GM21381 (cell line): ENCODE measurements around the gene FAAP24.
"Not testable (repeated sequence)": the region's sequence is repeated elsewhere in the genome, so short reads cannot be mapped to it uniquely, and the experiment has no call there.

Experiments
- ATAC-seq: cut with Tn5 transposase; IDR thresholded peaks from one replicate; pipeline ENCODE4 v1.9.1; 2021; ENCODE audit warnings: mild to moderate bottlenecking, moderate library complexity; ENCODE audit not compliant: unreplicated experiment

Gene FAAP24

DNA sequence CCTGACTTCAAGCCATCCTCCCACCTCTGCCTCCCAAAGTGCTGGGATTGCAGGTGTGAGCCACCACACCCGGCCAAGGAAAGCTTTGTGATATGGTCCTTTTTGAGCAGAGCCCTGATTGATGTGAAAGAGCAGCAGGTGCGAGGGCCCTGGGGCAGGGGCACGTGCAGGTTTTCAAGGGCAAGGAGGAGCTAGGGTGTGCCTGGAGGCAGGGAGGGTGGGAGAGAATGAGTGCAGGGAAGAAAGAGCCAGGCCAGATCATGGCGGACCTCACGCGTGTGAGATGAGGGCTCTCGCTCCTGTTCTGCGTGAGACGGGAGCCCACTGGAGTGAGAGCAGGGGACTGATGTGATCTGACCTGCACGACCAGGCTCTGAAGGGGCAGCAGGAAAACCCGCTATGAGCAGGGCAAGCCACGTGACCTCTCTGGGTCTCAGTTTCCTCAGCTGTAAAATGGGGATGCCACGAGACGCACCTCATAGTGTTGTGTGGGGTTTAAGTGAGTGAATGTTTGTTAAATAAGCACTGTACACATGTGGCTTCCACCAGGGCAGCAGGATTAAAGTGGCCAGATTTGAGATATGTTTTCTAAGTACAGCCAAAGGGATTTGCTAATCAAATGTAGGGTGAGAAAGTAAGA is 25.8 kb downstream of the FAAP24 start:
- no peak for ATAC-seq

DNA sequence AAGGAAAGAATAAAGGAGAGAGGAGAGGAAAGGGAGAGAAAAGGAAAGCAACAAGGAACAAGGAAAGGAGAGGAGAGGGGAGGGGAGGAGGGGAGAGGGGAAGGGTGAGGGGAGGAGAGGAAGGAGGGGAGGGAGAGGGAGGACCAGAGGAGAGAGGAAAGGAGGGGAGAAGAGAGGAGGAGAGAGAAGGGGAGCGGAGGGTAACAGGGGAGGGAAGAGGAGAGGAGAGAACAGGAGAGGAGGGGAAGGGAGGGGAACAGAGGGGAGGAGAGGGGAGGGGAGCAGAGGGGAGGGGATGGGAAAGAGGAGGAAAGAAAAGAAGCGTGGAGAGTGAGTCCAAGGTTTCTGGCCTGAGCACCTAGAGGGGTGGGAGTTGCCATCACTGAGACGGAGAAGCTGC is 26.7 kb downstream of the FAAP24 start:
- no peak for ATAC-seq

GRCh38 chr19:33000510-33000909 is 28.5 kb downstream of the FAAP24 start:
- ATAC-seq: no peak

DNA sequence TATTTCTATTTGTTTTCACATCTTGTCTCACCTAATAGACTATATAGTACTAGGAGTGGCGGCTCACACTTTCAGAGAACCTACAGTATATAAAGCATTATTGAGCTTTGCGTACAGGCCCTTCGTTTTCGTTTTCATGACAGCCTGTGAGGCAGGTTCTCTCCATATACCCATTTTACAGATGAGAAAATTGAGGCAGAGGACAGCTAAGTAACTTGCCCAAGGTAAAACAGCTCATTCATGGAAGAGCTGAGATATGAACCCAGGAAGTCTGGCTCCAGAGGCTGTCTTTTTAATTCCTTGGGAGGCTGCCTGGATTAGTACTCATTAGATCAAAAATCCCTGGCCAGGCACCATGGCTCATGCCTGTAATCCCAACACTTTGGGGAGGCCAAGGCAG is 28.9 kb downstream of the FAAP24 start:
- no peak for ATAC-seq

- ATAC-seq: not testable (repeated sequence)
These were observed 30.3 kb downstream of the FAAP24 start for GRCh38 chr19:33002126-33002865.

DNA sequence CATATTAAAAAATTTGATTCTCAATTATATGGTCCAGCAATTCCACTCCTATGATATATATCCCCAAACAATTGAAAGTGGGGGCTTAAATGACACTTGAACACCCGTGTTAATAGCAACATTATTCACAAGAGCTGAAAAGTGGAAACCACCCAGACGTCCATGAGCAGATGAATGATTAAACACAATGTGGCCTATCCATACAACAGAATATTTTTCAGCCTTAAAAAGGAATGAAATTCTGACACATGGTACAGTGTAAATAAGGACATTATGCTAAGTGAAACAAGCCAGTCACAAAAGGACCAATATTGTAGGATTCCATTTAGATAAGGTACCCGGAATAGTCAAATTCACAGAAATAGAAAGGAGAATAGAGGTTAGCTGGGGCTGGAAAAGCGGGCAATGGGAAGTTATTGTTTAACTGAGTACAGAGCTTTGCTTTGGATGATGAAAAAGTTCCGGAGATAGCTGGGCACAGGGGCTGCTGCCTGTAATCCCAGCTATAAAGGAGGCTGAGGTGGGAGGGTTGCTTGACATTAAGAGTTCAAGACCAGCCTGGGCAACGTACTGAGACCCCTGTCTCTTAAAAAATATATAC is 31.5 kb downstream of the FAAP24 start:
- not testable (repeated sequence) for ATAC-seq

DNA sequence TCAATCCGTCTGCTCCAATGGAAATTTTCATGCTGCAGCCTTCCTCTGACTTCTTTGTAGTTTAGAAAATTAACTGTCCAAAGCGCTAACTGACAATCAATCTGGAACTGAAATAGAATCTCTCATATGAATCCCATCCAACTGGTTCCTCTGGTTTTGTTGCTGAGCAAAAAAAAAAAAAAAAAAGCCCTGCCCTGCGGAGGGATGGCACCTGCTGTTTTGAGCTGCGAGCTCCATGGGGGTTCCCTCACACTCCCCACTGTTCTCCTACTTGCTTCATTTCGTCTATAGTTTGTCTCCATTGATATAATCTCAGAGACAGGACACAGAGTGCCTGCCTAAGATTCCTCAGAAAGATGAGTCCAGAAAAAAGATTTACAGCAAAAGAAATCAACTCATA is 33.4 kb downstream of the FAAP24 start:
- no peak for ATAC-seq

GRCh38 chr19:33008738-33009137 is 36.7 kb downstream of the FAAP24 start:
- no peak for ATAC-seq

DNA sequence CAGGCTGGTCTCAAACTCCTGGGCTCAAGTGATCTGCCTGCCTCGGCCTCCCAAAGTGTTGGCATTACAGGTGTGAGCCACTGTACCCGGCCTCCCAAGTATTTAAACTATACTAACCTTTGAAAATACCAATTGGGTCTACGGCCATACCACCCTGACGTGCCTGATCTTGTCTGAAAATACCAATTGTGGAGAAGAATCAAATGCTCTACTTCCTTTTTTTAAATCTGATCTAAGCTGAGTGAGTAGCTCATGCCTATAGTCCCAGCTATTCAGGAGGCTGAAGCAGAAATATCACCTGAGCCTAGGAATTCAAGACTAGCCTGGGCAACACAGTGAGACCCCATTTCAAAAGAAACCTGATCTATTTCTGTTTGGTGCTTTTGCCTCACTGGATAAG is 38.8 kb downstream of the FAAP24 start:
- ATAC-seq: not testable (repeated sequence)

GRCh38 chr19:33022472-33023116 is 50.6 kb downstream of the FAAP24 start:
- no peak for ATAC-seq

DNA sequence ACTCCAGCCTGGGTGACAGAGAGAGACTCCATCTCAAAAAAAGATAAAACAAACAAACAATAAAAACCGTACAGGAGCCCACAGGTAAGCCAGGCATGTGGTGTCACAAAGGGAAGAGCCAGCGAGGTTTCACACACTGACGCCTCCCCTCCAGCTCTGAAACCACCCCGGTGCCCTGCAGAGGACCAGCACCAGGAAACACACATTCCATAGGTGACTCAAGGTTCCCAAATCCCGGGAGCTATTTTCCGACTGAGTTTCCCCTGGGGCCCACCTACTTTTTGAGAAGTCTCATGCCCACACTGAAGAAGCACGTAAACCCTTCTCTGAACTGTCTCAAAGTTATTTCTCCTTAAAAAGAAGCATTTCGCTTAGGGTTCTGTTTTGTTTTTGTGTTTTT is 52.4 kb downstream of the FAAP24 start:
- no peak for ATAC-seq

DNA sequence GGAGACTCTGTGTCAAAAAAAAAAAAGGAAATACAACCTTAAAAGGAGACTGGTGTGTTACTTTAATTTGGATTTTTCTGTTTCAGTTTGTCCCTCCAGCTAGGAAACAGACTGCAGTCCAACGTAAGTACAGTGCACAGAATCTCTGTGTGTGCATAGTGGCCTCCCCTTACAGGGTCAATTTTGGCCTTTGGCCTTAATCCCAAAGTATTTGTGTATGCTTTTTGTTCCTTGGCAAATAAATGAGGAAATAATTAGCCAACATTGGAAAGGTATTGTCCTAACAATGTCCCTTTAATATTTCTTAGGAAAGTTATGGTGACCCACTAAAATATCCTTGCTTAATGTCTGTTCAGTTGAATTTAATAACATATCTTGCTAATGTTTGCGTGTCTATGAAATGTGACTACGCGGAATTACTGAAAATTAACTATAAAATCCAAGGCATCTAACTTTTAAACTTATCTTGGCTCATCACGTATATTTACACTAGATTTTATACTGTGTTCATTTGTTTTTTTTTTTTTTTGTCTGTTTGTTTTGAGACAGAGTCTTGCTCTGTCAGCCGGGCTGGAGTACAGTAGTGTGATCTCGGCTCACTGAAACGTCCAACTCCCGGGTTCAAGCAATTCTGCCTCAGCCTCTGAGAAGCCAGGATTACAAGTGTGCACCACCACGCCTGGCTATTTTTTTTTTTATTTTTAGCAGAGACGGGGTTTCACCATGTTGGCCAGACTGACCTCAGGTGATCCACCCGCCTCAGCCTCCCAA is 53.6 kb downstream of the FAAP24 start:
- not testable (repeated sequence) for ATAC-seq

DNA sequence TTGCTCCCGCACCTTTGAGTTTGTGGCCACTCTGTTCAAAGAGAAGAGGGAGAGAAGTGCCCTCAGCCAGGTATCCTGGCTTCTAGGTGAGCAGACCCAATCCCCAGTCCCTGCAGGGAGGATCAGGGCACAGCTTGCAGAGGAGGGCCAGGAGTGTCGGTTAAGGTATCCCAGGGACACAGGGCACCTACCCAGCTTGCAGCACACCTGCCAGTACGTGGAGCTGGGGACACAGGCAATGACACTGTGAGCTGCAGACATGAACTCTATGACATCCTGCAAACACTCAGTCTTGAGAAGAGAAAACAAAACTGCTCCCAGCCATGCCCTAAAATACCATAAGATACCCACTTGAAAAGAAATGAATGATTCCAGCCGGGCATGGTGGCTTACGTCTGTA is 54.6 kb downstream of the FAAP24 start:
- ATAC-seq: not testable (repeated sequence)
